HCEC 1CT (cell line): ENCODE measurements around the gene VARS2.

Experiments
- DNase-seq: peaks from one replicate; pipeline ENCODE4 v3.0.0-alpha.2; 2017

Gene VARS2

GRCh38 chr6:30931969-30932645 is 18.1 kb downstream of the VARS2 start, which contains the start of gene SFTA2:
TSS of gene SFTA2 (minus strand) at chr6:30932170. CDS start at chr6:30932096, 74 bp downstream.
- no peak for DNase-seq

GRCh38 chr6:30932665-30933365 is 18.8 kb downstream of the VARS2 start:
- no peak for DNase-seq

DNA sequence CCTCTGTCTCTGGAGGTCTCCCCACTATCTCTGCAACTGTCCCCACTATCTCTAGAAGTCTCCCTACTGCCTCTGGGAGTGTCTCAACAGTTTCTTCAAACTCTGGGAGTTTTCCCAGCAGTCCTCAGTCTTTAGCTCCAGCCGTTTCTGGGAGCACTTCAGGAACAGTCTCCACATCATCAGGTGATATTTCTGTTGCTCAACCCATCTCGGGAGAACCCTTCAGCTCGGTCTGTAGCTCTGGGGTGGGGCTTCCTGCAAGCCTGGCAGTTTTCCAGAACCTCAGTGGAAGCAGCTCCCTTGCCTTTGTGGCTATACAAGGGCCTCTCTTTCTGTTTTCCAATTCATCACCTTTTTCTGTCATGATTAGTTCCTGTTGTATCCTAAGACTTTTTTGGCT is 21.0 kb downstream of the VARS2 start:
- DNase-seq, result no peak

- no peak for DNase-seq
Measured at GRCh38 chr6:30937265-30937664, 23.2 kb downstream of the VARS2 start.

- DNase-seq, result no peak
Measured at GRCh38 chr6:30938730-30939129, 24.7 kb downstream of the VARS2 start.

DNA sequence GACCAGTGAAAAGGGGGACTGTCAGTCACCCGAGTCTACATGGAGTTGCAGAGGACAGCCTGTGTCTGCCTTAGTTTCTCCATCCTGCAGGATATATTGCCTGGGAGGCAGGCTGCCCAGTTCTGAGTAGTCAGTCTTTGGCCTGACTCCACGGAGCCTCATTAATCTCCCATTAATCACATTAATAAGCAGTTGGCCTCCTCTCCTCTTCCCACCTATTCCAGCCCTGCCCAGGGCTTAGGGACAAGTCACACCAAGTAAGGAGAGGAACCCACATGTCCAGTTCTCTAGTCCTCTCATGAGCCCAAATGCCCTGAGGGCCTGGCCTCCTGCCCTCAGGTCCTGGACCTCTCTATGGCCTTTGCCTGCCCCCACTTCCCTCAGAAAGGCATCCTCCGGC is 25.4 kb downstream of the VARS2 start:
- DNase-seq, result no peak

- DNase-seq, result no peak
Measured at GRCh38 chr6:30940361-30940986, 26.4 kb downstream of the VARS2 start, which contains the start of gene MUCL3. TSS of gene MUCL3 (plus strand) at chr6:30940973. CDS start at chr6:30941000, 27 bp downstream.

DNA sequence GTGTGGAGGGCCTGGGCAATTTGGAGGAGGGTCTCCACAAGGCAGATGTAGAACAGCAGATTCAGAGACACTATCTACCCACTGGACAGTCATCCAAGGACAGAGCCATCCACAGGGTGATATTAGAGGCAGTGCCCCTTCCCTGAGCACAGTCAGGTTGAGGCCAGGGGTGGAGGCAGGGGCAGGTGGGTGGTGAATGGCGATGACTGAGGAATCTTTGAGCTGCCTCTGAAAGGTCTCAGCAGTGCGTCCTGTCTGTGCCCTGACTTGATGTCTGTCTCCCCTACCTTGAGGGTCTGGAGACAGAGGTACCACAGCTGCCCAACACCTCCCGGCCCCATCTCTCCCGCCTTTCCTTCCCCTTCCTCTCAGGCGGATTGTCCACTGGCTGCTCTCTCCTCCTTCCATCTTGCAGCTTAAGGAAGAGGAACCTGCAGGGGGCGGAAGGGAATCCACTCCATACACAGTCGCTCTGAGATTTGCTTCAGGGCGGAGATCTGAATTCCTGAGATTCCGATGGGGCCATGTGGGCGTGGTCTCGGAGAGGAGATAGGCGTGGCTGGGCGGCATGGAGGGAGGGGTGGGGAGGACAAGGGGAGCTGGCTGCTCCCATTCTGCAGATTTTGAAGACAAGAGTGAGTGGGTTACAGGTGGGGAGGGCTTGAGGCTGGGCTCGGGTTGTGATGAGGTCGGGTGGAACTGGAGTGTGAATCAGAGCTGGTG is 28.5 kb downstream of the VARS2 start:
- DNase-seq, result peak; percentile 86

- DNase-seq, result no peak
Measured at GRCh38 chr6:30944051-30944450, 30.0 kb downstream of the VARS2 start.

GRCh38 chr6:30945281-30945680 is 31.2 kb downstream of the VARS2 start:
- no peak for DNase-seq

GRCh38 chr6:30947231-30947630 is 33.2 kb downstream of the VARS2 start:
- no peak for DNase-seq

DNA sequence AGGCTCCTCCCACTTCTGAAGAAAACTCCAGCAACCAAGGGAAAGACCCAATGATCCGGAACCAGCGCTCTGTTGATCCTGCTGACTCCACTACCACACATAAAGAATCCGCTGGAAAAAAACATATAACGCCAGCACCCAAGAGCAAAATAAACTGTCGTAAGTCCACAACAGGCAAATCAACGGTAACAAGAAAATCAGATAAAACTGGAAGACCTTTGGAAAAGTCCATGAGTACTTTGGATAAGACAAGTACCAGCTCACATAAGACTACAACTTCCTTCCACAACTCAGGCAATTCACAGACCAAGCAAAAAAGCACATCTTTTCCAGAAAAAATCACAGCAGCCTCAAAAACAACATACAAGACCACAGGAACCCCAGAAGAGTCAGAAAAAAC is 34.8 kb downstream of the VARS2 start:
- DNase-seq, result no peak

GRCh38 chr6:30951907-30952469 is 38.0 kb downstream of the VARS2 start:
- no peak for DNase-seq

DNA sequence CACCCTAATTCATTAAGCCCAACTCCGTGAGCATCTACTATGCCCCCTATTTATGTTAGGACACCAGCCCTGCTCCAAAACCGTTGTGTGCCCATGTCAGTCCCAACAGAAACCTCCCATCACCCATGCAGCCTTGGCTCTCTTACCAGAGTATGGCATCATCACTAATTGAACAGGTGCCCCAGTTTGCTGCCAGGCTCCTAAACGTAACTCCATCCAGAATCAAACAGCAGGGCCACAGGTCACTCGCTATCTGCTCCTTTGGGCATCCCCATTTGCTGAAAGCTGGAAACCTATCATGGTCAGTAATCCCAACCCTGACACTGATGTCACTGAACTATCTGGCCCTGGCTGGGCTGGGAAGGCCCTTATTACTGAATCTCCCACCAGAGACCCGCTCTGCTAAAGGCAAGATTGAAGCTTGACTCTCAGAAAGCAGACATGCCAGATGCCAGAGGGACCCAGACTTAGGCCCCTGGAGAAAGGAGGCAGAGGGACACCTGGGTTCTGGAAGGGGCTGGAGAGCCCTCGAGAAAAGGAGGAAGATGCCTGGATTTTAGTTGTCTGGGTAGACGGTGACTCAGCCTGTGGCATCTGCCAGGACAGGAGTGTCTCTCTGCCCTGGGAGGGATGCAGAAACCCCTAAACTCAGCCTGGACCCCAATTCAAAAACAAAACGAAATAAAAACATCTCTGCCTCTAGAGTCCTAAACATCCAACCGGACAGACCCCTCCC is 40.8 kb downstream of the VARS2 start:
- DNase-seq, result no peak

- DNase-seq, result no peak
Measured at GRCh38 chr6:30955367-30956042, 41.5 kb downstream of the VARS2 start.

- DNase-seq, result no peak
Measured at GRCh38 chr6:30957716-30958115, 43.7 kb downstream of the VARS2 start.

DNA sequence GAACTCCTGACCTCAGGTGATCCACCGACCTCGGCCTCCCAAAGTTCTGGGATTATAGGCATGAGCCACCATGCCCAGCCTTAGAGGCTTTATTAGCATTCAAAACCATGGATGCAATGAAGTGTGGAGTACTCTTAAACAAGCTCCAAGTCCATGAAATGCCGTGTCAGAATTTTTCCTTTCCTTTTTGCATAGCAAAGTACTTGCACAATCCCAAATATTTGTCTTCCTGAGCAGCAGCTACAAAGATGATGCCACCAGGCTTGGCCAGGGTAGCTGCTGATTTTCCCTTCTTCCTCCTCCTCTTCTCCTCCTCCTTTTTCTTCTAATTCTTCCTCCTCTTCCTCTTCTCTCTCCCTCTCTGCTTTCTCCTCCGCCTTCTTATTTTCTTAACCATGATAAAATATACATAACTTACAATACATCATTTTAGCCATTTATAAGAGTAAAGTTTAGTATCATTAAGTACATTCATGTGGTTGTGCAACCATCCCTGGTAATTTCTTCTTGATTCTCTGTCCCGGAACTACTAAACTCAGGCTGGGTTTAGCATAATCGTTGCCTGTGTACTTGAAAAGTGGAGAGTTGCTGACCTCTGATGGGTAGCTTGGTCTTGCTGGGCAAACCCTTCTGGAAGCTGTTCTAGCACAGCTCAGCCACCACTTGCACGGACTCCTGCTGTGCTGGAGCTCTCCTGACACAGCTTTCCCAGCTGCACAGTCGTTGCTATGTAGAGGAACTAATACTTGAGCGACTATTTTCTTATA is 47.1 kb downstream of the VARS2 start:
- DNase-seq, result no peak

DNA sequence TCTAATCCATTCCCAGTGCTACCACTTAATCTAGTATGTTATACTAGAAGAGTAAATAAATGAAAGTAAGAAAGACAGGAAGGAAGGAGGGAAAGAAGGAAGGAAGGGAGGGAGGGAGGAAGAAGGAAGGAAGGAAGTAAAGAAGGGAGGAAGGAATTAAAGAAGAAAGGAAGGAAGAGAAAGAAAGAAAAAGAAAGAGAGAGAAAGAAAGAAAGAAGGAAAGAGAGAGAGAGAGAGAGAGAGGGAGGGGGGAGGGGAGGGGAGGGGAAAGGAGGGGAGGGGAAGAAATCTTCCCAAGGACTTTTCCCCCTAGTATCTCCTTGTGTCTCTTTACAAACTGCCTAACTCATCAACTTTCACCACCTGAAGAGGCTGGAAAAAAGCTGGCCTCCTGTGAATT is 48.7 kb downstream of the VARS2 start:
- no peak for DNase-seq

GRCh38 chr6:30963641-30964040 is 49.6 kb downstream of the VARS2 start:
- peak; percentile 45 for DNase-seq

GRCh38 chr6:30964075-30964474 is 50.0 kb downstream of the VARS2 start:
- no peak for DNase-seq

GRCh38 chr6:30965140-30965601 is 51.1 kb downstream of the VARS2 start:
- no peak for DNase-seq
